CD4-positive, alpha-beta T cell (primary cell): Measurements from ENCODE around the gene MEAK7. TPM values are rescaled to one million over a fixed set of nuclear protein-coding genes. Genes with fewer than 3 reads are reported as not detected.

Experiments
- ATAC-seq: fragments of 200-7000 bp; cut with Tn5 transposase; one replicate; pipeline ENCODE4 v1.10.0; 2022; ENCODE audit warnings: mild to moderate bottlenecking; ENCODE audit not compliant: poor library complexity
- CTCF ChIA-PET: fragments of 350-600 bp; sonication (Branson Sonifier 250); formaldehyde crosslinking; loops from one replicate; lab custom pipeline; 2021; ENCODE audit warnings: antibody characterized with exemption, inconsistent platforms; lab: Charles Lee
- POLR2A ChIA-PET: fragments of 350-600 bp; sonication (Branson Sonifier 250); formaldehyde crosslinking; loops from one replicate; lab custom pipeline; 2021; ENCODE audit warnings: antibody characterized with exemption, inconsistent platforms; lab: Charles Lee
- DNase-seq, 14 experiments: peaks; one replicate each; pipeline ENCODE4 v3.0.0-alpha.2; 2013 to 2020; ENCODE audit warnings: mixed read lengths in 2 of 14
- H3K27ac ChIP-seq, 2 donors: one replicate each; pipeline versions ENCODE4 v1.5.1 to v1.7.0; 2013; ENCODE audit warnings: low read length in 2 of 2, low read depth in 1 of 2, mild to moderate bottlenecking in 1 of 2
- H3K27me3 ChIP-seq, 2 experiments: 1 replicate in 1 of 2; 2 replicates in 1 of 2; pipeline versions ENCODE4 v1.6.1 to v1.7.0; 2013; ENCODE audit warnings: low read length in 2 of 2, control low read depth in 1 of 2, mild to moderate bottlenecking in 1 of 2, moderate library complexity in 1 of 2; ENCODE audit not compliant: insufficient read depth in 2 of 2, control insufficient read depth in 1 of 2
- H3K36me3 ChIP-seq: one replicate; pipeline ENCODE4 v1.6.1; 2013; ENCODE audit warnings: low read length, control low read depth; ENCODE audit not compliant: insufficient read depth
- H3K4me1 ChIP-seq: one replicate; pipeline ENCODE4 v1.6.1; 2013; ENCODE audit warnings: low read length, control low read depth; ENCODE audit not compliant: insufficient read depth
- H3K4me3 ChIP-seq: one replicate; pipeline ENCODE4 v1.5.1; 2013; ENCODE audit warnings: mild to moderate bottlenecking, low read length, moderate library complexity
- H3K9me3 ChIP-seq, 2 experiments: 1 replicate in 1 of 2; 2 replicates in 1 of 2; pipeline versions ENCODE4 v1.6.1 to v1.7.0; 2013; ENCODE audit warnings: low read length in 2 of 2, mild to moderate bottlenecking in 2 of 2, control low read depth in 1 of 2, moderate library complexity in 1 of 2; ENCODE audit not compliant: control insufficient read depth in 1 of 2, insufficient read depth in 1 of 2
- H3K27ac Mint-ChIP-seq: one replicate; pipeline ENCODE4 v1.8.0; 2020; ENCODE audit warnings: mixed read lengths
- H3K27me3 Mint-ChIP-seq: one replicate; pipeline ENCODE4 v1.8.0; 2021; ENCODE audit warnings: mixed read lengths
- H3K36me3 Mint-ChIP-seq: one replicate; pipeline ENCODE4 v1.8.0; 2021; ENCODE audit warnings: low read depth, mixed read lengths
- H3K4me1 Mint-ChIP-seq: one replicate; pipeline ENCODE4 v1.8.0; 2021; ENCODE audit warnings: low read depth, mixed read lengths
- H3K4me3 Mint-ChIP-seq: one replicate; pipeline ENCODE4 v1.8.0; 2020; ENCODE audit warnings: mild to moderate bottlenecking, mixed read lengths
- H3K9me3 Mint-ChIP-seq: one replicate; pipeline ENCODE4 v1.8.0; 2020; ENCODE audit warnings: mixed read lengths
- CTCF ChIP-seq: fragments of 200-600 bp; IDR thresholded peaks from one replicate; pipeline ENCODE4 v1.8.0; 2022; ENCODE audit warnings: antibody characterized with exemption, mild to moderate bottlenecking
- intact Hi-C, 2 experiments: fragments of 100-400 bp; cut with DNase I in 1 of 2; cut with micrococcal nuclease in 1 of 2; formaldehyde crosslinking; loops; one replicate each; pipeline versions ENCODE4 v1.15.1 to v1.9.0; 2023 to 2025; cut with DNase I, micrococcal nuclease
- total RNA-seq, 174 experiments: library from RNA in 2 of 174; stranded (reverse) in 2 of 174; gene quantifications; one replicate each; pipeline ENCODE4 v1.2.3 and lab custom pipeline; 2021 to 2026

MEAK7 gene
- total RNA-seq, 2 experiments from 2014 or later: 1.9 to 3.7 TPM

GRCh38 chr16:84532855-84533486 lies 28.5 kb upstream of the MEAK7 start:
- Mint-ChIP-seq H3K36me3 (no peaks in the 10 kb centered on the region), H3K9me3 (peaks cover 2% of the 10 kb centered on the region), H3K4me3 (no peak overlapping the region), H3K4me1 (no peaks in the 10 kb centered on the region), H3K27me3 (no peaks in the 10 kb centered on the region), H3K27ac (no peak overlapping the region)
- no peaks in the 10 kb centered on the region for H3K27me3 ChIP-seq
- CTCF ChIA-PET: interaction anchor here (0.6 to 1.4 kb wide), 2 partner anchors 22 to 27 kb away, joined by 3 to 4 read pairs; no protein-coding TSS in a partner anchor
- DNase-seq (no peak), ATAC-seq (no peak)
- no peak overlapping the region for H3K4me3 ChIP-seq
- TF ChIP-seq CTCF: no peak
- H3K9me3 ChIP-seq: peaks cover 0 to 8% of the 10 kb centered on the region in 2 experiments
- peaks cover 11% of the 10 kb centered on the region for H3K4me1 ChIP-seq
- intact Hi-C loops: no loop called here
- H3K27ac ChIP-seq: no peak overlapping the region
- POLR2A ChIA-PET: interaction anchor here (1.6 kb wide), 1 partner anchor 90 kb away, joined by 3 read pairs; no protein-coding TSS in a partner anchor
- H3K36me3 ChIP-seq: no peaks in the 10 kb centered on the region

- POLR2A ChIA-PET: interaction anchor here (1.6 kb wide), 1 partner anchor 91 kb away, joined by 3 read pairs; no protein-coding TSS in a partner anchor
- CTCF ChIA-PET: interaction anchor here (1.4 kb wide), 1 partner anchor 26 kb away, joined by 4 read pairs; no protein-coding TSS in a partner anchor
- no peaks in the 10 kb centered on the region for H3K36me3 Mint-ChIP-seq
- H3K4me1 ChIP-seq: peaks cover 8% of the 10 kb centered on the region
- peaks cover 2% of the 10 kb centered on the region for H3K9me3 Mint-ChIP-seq
- ATAC-seq (no peak), DNase-seq (peak in 1 of 14 experiments; percentile 55)
- H3K4me3 ChIP-seq: no peak overlapping the region
- no peak overlapping the region for H3K4me3 Mint-ChIP-seq
- no peaks in the 10 kb centered on the region for H3K27me3 Mint-ChIP-seq
- no peak overlapping the region for H3K27ac Mint-ChIP-seq
- no peak overlapping the region for H3K27ac ChIP-seq
- no peaks in the 10 kb centered on the region for H3K27me3 ChIP-seq
- H3K36me3 ChIP-seq: no peaks in the 10 kb centered on the region
- intact Hi-C loops: no loop called here
- TF ChIP-seq CTCF: no peak
- peaks cover 0 to 8% of the 10 kb centered on the region in 2 experiments for H3K9me3 ChIP-seq
- no peaks in the 10 kb centered on the region for H3K4me1 Mint-ChIP-seq
These were observed 27.8 kb upstream of the MEAK7 start for GRCh38 chr16:84532291-84532724.

DNA sequence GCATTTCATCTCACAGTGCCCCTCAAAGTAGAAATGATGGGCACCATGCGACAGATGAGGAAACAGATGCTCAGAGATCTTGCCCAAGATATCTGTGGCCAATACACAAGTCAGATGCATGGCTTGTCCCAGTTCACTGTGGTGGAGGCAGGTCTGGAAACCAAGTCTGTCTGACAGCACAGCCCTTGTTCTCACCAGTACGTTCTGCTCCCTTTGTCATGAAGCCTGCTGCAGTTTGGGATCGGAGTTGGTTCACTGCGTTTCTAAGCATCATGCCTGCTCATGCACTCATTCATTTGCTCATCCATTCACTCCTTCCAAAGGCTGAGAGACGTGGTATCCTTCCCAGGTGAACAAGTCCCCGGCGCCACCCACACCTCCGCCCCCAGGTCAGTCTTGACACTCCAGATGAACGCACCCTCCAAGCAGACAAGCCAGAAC lies 27.2 kb upstream of the MEAK7 start:
- Mint-ChIP-seq H3K9me3 (peaks cover 2% of the 10 kb centered on the region), H3K4me1 (no peaks in the 10 kb centered on the region), H3K27ac (no peak overlapping the region), H3K4me3 (no peak overlapping the region), H3K36me3 (no peaks in the 10 kb centered on the region), H3K27me3 (no peaks in the 10 kb centered on the region)
- peaks cover 8% of the 10 kb centered on the region for H3K4me1 ChIP-seq
- no peaks in the 10 kb centered on the region for H3K27me3 ChIP-seq
- ATAC-seq (no peak), DNase-seq (no peak)
- no peaks in the 10 kb centered on the region for H3K36me3 ChIP-seq
- TF ChIP-seq CTCF: no peak
- intact Hi-C loops: no loop called here
- POLR2A ChIA-PET: no interaction called here
- H3K27ac ChIP-seq: no peak overlapping the region
- CTCF ChIA-PET: interaction anchor here (1.4 kb wide), 1 partner anchor 25 kb away, joined by 4 read pairs; no protein-coding TSS in a partner anchor
- no peak overlapping the region for H3K4me3 ChIP-seq
- peaks cover 0 to 8% of the 10 kb centered on the region in 2 experiments for H3K9me3 ChIP-seq
